Limb (tissue), 2 donors: Measurements from ENCODE around the gene MEGF8.

Experiments
- DNase-seq, 2 donors: peaks; one replicate each; pipeline ENCODE4 v3.0.0-alpha.2; 2016; ENCODE audit errors: extremely low spot score in 2 of 2

Gene MEGF8, protein sequence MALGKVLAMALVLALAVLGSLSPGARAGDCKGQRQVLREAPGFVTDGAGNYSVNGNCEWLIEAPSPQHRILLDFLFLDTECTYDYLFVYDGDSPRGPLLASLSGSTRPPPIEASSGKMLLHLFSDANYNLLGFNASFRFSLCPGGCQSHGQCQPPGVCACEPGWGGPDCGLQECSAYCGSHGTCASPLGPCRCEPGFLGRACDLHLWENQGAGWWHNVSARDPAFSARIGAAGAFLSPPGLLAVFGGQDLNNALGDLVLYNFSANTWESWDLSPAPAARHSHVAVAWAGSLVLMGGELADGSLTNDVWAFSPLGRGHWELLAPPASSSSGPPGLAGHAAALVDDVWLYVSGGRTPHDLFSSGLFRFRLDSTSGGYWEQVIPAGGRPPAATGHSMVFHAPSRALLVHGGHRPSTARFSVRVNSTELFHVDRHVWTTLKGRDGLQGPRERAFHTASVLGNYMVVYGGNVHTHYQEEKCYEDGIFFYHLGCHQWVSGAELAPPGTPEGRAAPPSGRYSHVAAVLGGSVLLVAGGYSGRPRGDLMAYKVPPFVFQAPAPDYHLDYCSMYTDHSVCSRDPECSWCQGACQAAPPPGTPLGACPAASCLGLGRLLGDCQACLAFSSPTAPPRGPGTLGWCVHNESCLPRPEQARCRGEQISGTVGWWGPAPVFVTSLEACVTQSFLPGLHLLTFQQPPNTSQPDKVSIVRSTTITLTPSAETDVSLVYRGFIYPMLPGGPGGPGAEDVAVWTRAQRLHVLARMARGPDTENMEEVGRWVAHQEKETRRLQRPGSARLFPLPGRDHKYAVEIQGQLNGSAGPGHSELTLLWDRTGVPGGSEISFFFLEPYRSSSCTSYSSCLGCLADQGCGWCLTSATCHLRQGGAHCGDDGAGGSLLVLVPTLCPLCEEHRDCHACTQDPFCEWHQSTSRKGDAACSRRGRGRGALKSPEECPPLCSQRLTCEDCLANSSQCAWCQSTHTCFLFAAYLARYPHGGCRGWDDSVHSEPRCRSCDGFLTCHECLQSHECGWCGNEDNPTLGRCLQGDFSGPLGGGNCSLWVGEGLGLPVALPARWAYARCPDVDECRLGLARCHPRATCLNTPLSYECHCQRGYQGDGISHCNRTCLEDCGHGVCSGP (N-terminal part only)

DNA sequence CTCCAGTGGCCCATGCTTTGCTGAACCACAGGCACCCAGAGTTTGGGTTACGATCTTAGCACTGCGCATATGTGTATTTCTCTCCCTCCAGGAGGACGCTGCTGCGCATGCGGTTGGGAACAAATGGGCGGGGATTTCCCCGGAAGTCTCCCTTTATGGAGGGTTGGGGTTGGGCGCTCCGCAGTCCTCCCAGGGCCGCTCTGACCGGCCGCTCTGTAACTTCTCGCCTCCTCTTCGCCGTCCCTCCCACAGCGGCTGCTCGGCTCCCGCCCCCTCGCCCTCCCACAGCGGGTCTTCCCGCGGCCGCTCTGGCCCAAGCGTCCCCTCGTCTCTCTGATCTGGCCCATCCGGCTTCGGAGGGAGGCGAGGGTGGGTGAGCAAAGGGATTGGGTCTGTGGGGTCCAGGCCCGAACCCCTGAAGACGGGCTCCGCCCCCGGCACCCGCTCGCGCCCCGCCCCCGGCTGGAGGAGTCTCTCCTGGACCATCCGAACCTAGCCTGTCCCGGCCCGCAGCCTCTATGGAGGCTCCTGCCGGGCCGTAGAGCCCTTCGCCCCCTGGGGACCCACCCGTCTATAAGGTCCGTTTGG, at the start of gene MEGF8:
TSS of gene MEGF8 (plus strand) at position 328 of the 588 bp plus-strand sequence. CDS start 609 bp downstream, outside the sequence.
- peak; percentile 97 to 99 for DNase-seq

DNA sequence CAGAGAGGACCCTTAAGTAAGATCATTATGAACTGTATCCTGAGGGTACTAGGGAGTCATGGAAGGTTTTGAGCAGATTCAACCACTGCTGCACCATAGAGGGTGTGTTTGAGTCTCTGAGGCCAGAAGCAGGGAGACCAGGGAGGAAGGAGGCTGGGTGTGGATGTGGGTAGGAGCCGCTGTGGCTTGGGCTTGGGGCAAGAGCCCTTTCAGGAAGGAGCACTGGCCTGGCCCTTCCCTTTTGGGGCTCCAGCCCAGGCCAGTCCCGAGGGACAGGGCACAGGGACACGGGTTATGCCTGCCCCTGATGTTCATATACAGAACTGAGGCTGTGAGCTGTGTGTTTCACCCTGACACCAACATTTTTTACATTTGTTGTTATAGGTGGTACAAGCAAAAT, 49.2 kb upstream of the MEGF8 start:
- no peak for DNase-seq

DNA sequence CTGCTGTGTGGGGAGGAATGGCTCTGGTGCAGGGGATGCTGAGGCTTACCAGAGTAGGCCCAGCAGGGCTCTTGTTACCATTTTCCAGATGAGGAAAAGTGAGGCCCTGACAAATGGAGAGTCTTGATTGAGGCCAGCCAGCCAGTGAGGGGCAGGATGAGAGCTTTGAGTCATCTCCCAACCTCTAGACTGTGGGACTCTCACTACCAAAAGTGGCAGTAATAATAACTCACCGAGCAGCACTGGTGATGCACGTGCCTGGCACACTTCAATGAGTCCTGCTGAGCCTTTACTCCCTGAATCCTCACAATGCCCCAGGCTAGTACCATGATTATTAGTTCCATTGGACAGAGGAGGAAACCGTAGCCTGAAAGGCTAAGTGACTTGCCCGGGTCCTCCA, 48.6 kb upstream of the MEGF8 start:
- DNase-seq: no peak

DNA sequence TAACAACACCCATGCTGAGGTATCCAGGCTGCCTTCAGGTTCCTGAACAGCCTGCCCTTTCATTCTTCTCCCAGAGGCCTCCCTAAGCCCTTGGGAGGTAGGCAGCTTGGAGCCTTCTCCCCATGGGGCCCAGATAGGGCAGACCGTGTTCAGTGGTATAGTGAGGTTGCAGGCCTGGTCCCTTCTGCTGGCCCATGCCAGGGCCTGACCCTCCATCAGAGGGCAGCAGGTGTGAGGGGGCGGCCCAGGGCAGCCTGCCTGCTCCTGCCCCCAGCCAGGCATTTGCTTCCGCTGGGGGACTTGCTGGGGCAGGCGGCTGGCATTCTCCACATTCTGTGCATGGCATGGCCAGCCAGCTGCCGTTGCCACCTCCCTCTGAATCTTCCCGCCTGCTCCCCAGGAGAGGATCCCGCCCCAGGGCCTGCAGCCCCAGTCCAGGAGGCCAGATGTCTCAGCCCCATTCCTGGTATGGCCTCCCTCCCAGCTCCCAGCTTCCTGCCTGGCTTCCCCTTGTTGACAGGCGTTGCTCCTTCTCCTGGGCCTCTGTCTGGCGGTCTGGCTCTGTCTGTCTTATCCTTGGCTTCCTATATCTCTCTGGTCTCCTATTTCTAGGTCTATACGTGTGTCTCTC, 47.5 kb upstream of the MEGF8 start:
- DNase-seq: peak; percentile 43 to 50

DNA sequence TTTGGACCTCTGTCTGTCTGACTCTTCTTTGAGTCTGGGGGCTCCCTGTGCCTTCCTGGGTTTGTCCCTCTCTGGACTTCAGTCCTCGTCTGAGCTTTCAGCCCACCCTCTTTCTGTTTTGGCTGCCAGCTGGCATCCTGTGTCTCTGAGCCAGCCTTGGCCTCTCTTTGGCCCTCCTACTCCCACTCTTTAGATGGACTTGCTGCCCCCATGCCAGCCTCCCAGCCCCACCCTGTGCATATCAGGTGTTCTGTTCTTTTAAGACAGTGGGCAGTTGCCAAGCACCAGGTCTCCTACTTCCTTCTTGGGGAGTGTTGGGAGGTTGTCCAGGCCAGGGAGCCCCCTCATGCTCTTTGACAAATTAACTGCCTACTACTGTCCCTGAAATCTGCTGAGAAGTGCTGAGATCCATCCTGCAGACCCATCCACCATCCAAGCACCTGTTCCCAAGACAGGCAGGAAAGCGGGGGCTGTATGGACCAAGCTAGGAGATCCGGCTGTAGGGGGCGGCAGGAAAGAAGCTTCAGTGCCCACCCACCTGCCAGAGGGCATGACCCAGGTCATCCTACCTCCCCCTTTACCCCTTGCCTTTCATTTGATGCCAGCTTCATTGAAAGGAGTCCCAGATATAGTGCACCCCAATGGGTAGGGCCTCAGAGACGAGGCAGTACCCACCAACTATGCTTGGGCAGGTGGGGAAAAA, 46.8 kb upstream of the MEGF8 start:
- peak in 1 of 2 donors; percentile 31 for DNase-seq

DNA sequence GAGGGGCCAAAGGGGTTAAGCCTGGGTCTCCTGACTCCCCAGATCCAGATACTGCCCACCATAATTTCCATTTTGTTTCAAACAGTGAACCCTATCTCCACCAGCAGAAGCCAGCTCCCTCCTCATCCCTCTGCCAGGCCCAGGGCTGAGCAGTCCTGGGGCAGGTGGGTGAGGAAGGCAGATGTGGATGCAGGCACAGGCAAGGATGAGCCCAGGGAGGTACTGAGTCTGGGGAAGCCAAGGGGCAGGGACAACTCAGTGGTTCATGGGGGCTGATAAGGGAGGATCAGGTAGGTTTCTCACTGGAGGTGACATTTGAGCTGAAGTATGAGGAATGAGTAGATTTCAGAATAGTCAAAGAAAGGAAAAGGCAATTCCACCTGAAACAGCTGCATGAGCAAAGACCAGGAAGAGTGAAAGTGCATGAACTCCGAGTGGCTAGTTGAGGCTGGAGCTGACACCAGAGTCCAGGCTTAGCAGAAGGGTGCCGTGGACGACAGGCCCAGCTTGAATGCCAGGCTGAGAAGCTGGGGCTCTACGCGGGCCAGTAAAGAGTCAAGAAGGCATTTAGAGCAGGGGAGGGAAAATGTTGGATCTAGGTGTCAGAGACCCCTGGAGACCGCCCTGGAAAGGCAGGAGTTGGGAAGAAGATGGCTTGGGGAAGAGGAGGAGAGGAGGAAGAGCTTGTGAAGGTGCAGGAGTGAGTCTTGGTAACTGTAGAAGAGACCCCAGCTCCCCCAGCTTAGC, 46.1 kb upstream of the MEGF8 start:
- DNase-seq: no peak

DNA sequence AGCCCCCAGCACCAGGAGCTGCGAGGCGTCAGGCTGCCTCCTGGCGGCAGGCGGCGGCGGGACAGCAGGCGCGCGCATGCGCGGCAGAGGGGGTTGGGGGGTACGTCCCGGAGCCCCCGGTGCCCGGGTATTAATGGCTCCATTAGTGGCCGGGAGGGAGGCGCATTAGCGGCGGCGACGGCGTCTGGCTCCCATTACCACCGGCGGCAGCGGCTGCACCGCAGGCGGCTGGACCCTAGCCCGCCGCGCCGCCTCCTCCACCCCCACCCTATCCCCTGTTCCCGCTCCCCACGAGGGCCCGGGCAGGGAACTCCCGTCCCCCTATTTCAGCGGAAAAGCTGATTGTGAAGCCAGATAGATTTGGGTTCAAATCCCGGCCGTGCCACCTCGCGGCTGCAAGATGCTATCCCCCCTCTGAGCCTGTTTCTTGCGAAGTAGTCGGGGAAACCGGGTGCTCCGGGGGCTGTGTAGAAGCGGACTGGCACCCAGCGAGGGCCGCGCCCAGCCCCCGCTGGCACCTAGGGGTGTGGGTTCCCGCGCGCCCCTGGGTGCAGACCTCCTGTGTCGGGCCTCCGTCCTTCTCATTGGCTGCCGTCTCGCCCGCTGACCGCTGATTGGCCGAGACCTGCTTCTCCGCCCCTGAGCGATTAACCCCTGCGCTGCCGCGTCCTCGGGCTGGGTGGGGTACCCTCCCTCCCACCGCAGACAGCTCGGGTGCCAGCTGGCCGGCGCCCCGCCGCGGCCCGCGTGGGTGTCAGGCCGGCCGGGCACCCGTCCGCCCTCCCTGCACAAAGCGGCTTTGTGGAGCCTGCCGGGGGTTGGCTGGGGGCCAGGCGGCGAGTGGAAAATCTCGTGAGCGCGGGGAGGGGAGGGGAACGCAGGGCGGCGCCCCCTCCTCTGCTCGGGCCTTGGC, 45.3 kb upstream of the MEGF8 start:
- DNase-seq: peak; percentile 92 to 97

DNA sequence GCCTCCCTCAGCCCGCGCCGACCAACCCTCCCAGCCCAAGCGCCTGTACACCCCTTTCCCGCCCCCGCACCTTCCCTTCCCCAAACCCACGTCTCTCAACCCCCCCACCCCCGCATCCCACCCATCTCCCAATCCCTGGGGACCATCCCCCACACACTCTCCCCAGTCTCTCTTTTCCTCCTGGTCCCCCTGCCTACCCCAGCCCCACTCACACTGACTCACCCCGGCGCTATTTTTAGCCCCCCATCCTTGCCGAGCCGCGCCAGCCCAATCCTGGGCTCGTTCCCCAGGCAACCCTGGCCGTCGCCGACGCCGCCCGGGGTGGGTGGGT, 44.7 kb upstream of the MEGF8 start:
- no peak for DNase-seq

DNA sequence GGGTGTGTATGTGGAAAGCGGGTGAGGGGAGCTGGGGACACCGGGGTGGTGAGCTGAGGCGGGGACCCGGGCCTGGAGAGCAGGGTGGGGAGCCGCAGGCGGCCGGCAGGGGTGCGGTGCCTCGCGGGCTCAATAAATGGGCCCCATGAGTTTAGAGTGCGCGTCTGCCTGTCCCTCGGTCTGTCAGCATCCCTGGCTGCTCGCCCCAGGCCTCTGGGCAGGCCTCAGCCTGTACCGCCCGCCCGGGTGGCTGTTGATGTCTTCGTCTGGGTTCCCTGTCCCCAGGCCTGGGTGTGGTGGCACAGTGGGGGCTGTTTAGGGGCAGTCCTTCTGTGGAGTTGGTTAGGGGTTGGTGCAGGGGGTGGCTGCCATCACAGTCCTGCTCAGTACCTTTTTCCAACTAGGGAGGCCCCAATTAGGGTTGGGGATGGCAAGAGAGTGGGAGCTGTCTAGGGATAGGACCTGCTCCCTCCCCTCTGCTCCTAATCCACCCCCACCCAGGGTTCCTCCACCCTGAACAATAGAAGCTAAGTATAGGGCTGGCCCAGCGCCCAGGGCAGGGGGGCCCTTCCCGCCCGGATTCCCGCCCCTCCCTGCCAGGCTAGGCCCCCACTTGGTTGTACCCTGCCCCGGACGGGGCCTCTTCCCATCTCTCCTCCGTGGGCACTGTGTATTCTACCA, 44.1 kb upstream of the MEGF8 start:
- peak; percentile 67 to 85 for DNase-seq

DNA sequence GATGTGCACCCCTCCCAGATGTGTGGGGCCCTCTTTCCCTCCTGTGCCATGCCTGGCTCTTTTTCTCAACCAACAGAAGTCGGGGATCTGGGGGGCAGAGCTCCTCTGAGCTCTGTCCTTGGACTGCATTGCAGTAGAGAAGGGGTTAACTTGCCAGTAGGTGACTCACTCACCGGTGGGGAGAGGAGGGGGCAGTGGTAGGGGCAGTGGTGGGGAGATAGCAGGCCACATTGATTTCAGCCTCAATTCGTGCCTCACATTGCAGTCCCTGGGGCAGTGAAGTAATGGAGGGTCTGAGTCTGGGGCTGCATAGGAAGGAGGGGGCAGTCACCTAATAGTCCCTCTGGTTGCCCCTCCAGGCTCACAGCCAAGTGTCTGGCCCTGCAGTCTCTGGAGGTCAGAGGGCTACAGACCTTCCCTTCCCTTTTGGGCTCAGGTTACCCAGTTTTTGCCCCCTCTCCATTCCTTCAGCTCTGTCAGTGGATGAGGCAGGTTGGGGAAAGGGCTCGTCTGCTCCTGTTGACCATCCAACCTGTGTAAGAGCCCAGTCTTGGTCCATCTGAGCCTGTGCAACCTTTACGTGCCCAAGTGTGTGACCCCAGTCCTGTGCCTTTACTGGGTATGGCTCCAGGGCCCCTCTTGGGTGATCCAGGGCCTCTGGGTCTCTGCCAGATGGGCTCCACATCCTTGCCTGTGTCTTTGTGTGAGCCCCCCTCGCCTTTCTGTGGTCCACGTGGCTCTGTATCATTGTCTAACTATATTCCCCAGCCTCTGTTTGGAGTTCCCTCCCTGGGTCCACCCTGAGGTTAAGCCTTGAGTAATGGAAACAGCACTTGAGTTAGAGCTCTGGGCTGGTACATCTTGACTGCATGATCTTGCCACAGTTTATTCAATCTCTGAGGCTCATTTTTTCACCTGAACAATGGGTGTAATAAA, 43.3 kb upstream of the MEGF8 start:
- peak; percentile 14 to 61 for DNase-seq

DNA sequence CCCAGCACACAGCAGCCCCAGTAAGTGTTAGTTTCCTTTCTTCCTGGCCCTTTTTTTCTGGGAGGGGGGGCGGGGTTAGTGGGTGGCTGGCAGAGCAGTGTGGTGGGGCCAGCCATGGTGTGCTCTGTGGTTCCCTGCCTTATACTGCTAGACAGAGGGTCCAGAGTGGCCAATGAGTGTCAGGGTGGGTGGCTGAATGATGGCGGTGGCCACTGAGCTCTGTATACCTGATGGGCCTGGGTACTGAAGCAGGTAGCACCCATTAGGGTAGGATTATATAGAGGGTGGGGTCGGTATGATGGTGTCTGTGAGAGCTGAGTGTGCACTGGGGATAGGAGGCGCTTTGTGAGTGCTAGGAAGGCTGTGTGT, 42.6 kb upstream of the MEGF8 start:
- no peak for DNase-seq

DNA sequence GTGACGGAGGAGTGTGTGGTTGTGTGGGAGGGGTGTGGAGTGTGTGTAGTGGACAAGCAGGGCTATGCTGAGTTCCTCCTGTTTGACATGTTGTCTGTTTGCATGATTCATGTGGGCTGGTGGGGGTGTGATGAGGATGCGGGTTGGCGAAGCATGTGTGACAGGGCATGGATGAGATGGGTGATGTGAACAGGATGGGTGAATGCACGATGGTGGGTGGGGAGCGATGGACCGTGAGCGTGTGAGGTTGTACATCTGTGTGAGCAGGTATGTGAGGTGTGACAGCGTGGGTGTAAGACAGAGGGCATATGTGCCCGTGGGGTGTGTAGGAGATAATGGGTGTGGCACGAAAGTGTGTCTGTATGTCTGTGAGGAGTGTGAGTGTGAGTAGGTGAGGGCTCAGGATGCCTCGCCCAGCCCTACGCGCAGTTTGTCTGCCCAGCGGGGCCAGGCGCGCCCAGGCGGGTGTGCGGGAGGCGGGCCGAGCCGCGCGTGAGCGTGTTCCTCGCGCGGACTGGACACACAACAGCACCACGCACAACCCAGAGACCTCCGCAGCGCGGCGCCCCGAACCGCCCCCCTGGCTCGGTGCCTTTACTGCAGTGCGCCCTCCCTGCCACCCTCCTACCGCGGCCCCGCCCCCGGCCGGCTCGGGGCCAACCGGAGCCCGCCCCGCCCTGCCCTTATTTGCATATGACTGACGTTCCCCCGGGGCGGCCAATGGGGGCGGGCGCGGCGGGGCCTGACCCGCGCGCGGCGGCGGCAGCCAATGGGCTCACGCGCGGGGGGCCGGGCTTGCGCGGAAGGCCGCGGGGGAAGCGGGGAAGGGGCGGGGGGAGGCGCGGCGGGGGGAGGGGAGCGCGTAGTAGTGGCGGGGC, 42.0 kb upstream of the MEGF8 start:
- DNase-seq: peak; percentile 95 to 99

DNA sequence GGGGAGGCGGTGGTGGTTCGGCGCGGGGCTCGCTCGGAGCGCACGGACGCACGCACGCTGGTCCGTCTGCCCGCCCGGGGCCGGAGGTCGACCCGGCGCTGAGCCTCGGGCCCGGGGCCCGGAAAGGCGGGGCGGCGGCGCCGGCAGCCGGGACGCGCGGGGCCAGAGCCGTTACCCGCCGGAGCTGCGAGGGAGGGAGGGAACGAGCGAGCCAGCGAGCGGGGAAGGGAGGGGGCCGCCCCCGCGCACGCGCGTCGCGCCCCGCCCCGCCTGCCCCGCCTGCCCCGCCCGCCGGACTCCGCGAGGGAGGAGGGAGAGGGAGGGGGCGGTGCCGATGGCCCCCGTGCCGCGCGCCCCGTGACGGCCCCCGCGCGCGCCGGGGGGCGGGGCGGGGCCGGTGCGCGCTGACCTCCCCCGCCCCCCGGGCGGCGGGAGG, 41.4 kb upstream of the MEGF8 start:
- DNase-seq: peak; percentile 81 to 92

DNA sequence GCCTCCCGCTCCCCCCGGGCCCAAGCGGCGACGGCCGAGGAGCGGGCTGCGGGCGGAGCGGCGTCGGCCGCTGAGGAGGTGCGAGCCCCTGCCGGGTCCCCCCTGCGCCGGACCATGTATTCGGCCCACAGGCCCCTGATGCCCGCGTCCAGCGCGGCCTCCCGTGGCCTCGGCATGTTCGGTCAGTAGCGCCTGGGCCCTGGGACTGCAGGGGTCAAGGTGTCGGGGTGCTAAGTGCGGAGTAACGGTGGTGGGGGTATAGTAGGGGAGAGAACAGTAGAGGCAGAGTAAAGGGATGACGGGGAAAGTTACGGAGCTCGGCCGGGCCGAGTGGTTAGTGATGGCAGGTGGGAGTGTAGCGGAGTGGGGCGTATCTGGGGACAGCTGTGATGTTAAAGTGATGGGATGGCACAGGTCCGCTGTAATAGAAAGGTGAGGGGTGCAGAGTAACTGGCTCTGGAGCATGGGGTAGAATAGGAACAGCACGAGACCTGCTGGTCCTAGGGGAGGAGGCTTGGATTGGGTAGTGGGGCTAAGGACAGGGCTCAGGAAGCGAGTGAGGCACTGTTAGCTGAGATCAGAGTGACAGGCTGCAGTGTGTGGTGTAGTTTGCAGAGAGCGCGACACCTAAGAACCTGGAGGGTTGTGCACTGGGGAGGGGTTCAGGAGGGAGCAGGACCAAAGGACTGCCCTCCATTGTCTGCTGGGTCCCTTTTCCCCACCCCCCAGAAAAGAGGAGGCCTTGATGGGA, 40.7 kb upstream of the MEGF8 start:
- DNase-seq: peak in 1 of 2 donors; percentile 13

DNA sequence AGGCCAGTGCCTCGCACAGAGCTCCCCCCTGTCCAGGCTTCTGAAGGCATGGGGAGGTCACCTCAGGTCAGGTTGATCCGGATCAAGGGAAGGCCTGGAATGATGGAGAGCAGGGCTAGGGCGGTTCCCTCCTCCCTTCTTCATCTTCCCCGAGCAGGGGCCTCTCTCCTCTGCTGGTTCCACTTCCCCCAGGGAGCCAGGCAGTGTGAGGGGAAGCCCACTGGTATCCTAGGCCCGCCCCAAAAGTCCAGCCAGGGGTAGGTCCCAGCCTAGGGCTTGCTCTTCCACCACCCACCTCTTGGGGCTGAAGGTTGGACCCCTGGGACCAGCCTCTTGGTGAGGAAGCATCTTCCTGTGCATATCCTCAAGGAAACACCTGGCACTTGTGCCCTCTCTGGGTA, 39.9 kb upstream of the MEGF8 start:
- peak in 1 of 2 donors; percentile 36 for DNase-seq
